Subcutaneous abdominal adipose tissue (tissue), 5 donors: Measurements from ENCODE around the gene DNMT1.

Experiments used
- H3K27ac ChIP-seq: one replicate; pipeline ENCODE4 v1.7.0; 2013; ENCODE audit warnings: low read depth, mild to moderate bottlenecking, inconsistent platforms, low read length, moderate library complexity
- H3K27me3 ChIP-seq, 5 donors: one replicate each; pipeline ENCODE4 v1.7.0; 2013; ENCODE audit warnings: low read length in 5 of 5, inconsistent platforms in 1 of 5; ENCODE audit not compliant: control insufficient read depth in 5 of 5, insufficient read depth in 4 of 5
- H3K36me3 ChIP-seq, 5 donors: one replicate each; pipeline ENCODE4 v1.7.0; 2013; ENCODE audit warnings: low read length in 5 of 5; ENCODE audit not compliant: control insufficient read depth in 5 of 5, insufficient read depth in 5 of 5
- H3K4me1 ChIP-seq, 5 donors: one replicate each; pipeline ENCODE4 v1.7.0; 2013; ENCODE audit warnings: low read length in 5 of 5, mild to moderate bottlenecking in 3 of 5, moderate library complexity in 1 of 5; ENCODE audit not compliant: control insufficient read depth in 5 of 5, insufficient read depth in 5 of 5
- H3K4me3 ChIP-seq, 5 donors: one replicate each; pipeline ENCODE4 v1.7.0; 2013; ENCODE audit warnings: low read length in 5 of 5, low read depth in 1 of 5
- H3K9ac ChIP-seq, 5 donors: one replicate each; pipeline ENCODE4 v1.7.0; 2013; ENCODE audit warnings: low read length in 5 of 5, mild to moderate bottlenecking in 4 of 5, moderate library complexity in 3 of 5
- H3K9me3 ChIP-seq, 5 donors: one replicate each; pipeline ENCODE4 v1.7.0; 2013; ENCODE audit warnings: low read length in 5 of 5; ENCODE audit not compliant: control insufficient read depth in 5 of 5
- donor health status: healthy.
- donor health status: healthy.
- donor health status: healthy.
- donor health status: healthy.
- donor health status: healthy.

DNMT1 gene

GRCh38 chr19:10230861-10231611, 36.3 kb upstream of the DNMT1 start, which contains the start of gene S1PR2:
Gene S1PR2 (minus strand): TSS chr19:10231331. CDS start chr19:10224905, 6,426 bp downstream.
- H3K4me3 ChIP-seq, result peak within 1 kb of the TSS; percentile 40 to 84 (median 80)
- no peaks in the 10 kb centered on the region for H3K36me3 ChIP-seq
- H3K27ac ChIP-seq, result peak within 1 kb of the TSS; percentile 67
- H3K9me3 ChIP-seq, result no peaks in the 10 kb centered on the region
- H3K4me1 ChIP-seq, result peaks cover 8 to 50% (median 33%) of the 10 kb centered on the region in 5 donors
- peak within 1 kb of the TSS in 4 of 5 donors; percentile 83 to 89 (median 86) for H3K9ac ChIP-seq
- H3K27me3 ChIP-seq, result peaks cover 0 to 19% (median 8%) of the 10 kb centered on the region in 5 donors

- Histone ChIP-seq H3K27ac (peak overlapping the region; percentile 67), H3K4me1 (peaks cover 6 to 49% (median 29%) of the 10 kb centered on the region in 5 donors), H3K9ac (peak overlapping the region in 4 of 5 donors; percentile 83 to 89 (median 86)), H3K9me3 (no peaks in the 10 kb centered on the region), H3K27me3 (peaks cover 0 to 21% (median 8%) of the 10 kb centered on the region in 5 donors), H3K36me3 (no peaks in the 10 kb centered on the region), H3K4me3 (peak overlapping the region in 4 of 5 donors; percentile 79 to 84 (median 80))
Observed at GRCh38 chr19:10230173-10230860, 35.6 kb upstream of the DNMT1 start.

GRCh38 chr19:10228920-10229319, 34.2 kb upstream of the DNMT1 start:
- Histone ChIP-seq H3K36me3 (peaks cover 0 to 9% (median 7%) of the 10 kb centered on the region in 5 donors), H3K4me1 (peaks cover 6 to 49% (median 29%) of the 10 kb centered on the region in 5 donors), H3K9ac (peak overlapping the region in 1 of 5 donors; percentile 23), H3K27me3 (peaks cover 0 to 21% (median 8%) of the 10 kb centered on the region in 5 donors), H3K4me3 (no peak overlapping the region), H3K9me3 (no peaks in the 10 kb centered on the region), H3K27ac (no peak overlapping the region)

- peak overlapping the region in 1 of 5 donors; percentile 23 for H3K9ac ChIP-seq
- peaks cover 6 to 49% (median 29%) of the 10 kb centered on the region in 5 donors for H3K4me1 ChIP-seq
- no peak overlapping the region for H3K27ac ChIP-seq
- H3K27me3 ChIP-seq, result peaks cover 0 to 21% (median 8%) of the 10 kb centered on the region in 5 donors
- no peaks in the 10 kb centered on the region for H3K9me3 ChIP-seq
- H3K36me3 ChIP-seq, result peaks cover 0 to 13% (median 11%) of the 10 kb centered on the region in 5 donors
- H3K4me3 ChIP-seq, result peak overlapping the region in 1 of 5 donors; percentile 17
Observed at GRCh38 chr19:10228393-10228792, 33.6 kb upstream of the DNMT1 start.

- H3K36me3 ChIP-seq, result peaks cover 0 to 19% (median 11%) of the 10 kb centered on the region in 5 donors
- no peaks in the 10 kb centered on the region for H3K9me3 ChIP-seq
- H3K4me1 ChIP-seq, result peaks cover 6 to 53% (median 29%) of the 10 kb centered on the region in 5 donors
- H3K27me3 ChIP-seq, result peaks cover 0 to 21% (median 8%) of the 10 kb centered on the region in 5 donors
- peak overlapping the region; percentile 37 for H3K27ac ChIP-seq
- H3K4me3 ChIP-seq, result peak overlapping the region in 3 of 5 donors; percentile 17 to 29 (median 20)
- peak overlapping the region in 1 of 5 donors; percentile 6 for H3K9ac ChIP-seq
Observed at GRCh38 chr19:10227026-10227971, 32.5 kb upstream of the DNMT1 start.

GRCh38 chr19:10226376-10227025, 31.7 kb upstream of the DNMT1 start:
- Histone ChIP-seq H3K9me3 (no peaks in the 10 kb centered on the region), H3K27me3 (peaks cover 0 to 21% (median 8%) of the 10 kb centered on the region in 5 donors), H3K36me3 (peaks cover 0 to 19% (median 11%) of the 10 kb centered on the region in 5 donors), H3K27ac (peak overlapping the region; percentile 58), H3K4me1 (peaks cover 5 to 53% (median 25%) of the 10 kb centered on the region in 5 donors), H3K4me3 (no peak overlapping the region), H3K9ac (no peak overlapping the region)

GRCh38 chr19:10226021-10226375, 31.2 kb upstream of the DNMT1 start:
- Histone ChIP-seq H3K9ac (no peak overlapping the region), H3K9me3 (no peaks in the 10 kb centered on the region), H3K36me3 (peaks cover 0 to 19% (median 11%) of the 10 kb centered on the region in 5 donors), H3K27me3 (peaks cover 0 to 21% (median 11%) of the 10 kb centered on the region in 5 donors), H3K27ac (peak overlapping the region; percentile 58), H3K4me3 (no peak overlapping the region), H3K4me1 (peaks cover 4 to 51% (median 23%) of the 10 kb centered on the region in 5 donors)

GRCh38 chr19:10224337-10224736, 29.6 kb upstream of the DNMT1 start:
- H3K27me3 ChIP-seq, result peaks cover 0 to 15% (median 7%) of the 10 kb centered on the region in 5 donors
- H3K4me1 ChIP-seq, result peaks cover 0 to 34% (median 7%) of the 10 kb centered on the region in 5 donors
- H3K9me3 ChIP-seq, result no peaks in the 10 kb centered on the region
- H3K4me3 ChIP-seq, result no peak overlapping the region
- no peak overlapping the region for H3K27ac ChIP-seq
- no peak overlapping the region for H3K9ac ChIP-seq
- peaks cover 0 to 19% (median 12%) of the 10 kb centered on the region in 5 donors for H3K36me3 ChIP-seq
